HG03457 (cell line): ENCODE results near the gene ANXA1.

Experiments
- ATAC-seq: cut with Tn5 transposase; IDR thresholded peaks from one replicate; pipeline ENCODE4 v1.9.1; 2021; ENCODE audit warnings: moderate number of reproducible peaks; ENCODE audit not compliant: unreplicated experiment

ANXA1 gene

GRCh38 chr9:73206851-73207250, 55.2 kb downstream of the ANXA1 start:
- ATAC-seq: no peak

- ATAC-seq: no peak
Observed at GRCh38 chr9:73210886-73211666, 59.4 kb downstream of the ANXA1 start.

- ATAC-seq: no peak
Observed at GRCh38 chr9:73213300-73213699, 61.6 kb downstream of the ANXA1 start.

GRCh38 chr9:73215249-73215648, 63.6 kb downstream of the ANXA1 start:
- no peak for ATAC-seq

GRCh38 chr9:73216100-73216499, 64.4 kb downstream of the ANXA1 start:
- no peak for ATAC-seq
